NOMO-1 (cell line): ENCODE results near the gene PMVK.
"Not testable (repeated sequence)": the region's sequence is repeated elsewhere in the genome, so short reads cannot be mapped to it uniquely, and the experiment has no call there.

Experiments used
- DNase-seq, 2 experiments: peaks; one replicate each; lab custom pipeline; 2025; ENCODE audit not compliant: unreplicated experiment in 2 of 2; lab: John Stamatoyannopoulos, UW

PMVK gene

DNA sequence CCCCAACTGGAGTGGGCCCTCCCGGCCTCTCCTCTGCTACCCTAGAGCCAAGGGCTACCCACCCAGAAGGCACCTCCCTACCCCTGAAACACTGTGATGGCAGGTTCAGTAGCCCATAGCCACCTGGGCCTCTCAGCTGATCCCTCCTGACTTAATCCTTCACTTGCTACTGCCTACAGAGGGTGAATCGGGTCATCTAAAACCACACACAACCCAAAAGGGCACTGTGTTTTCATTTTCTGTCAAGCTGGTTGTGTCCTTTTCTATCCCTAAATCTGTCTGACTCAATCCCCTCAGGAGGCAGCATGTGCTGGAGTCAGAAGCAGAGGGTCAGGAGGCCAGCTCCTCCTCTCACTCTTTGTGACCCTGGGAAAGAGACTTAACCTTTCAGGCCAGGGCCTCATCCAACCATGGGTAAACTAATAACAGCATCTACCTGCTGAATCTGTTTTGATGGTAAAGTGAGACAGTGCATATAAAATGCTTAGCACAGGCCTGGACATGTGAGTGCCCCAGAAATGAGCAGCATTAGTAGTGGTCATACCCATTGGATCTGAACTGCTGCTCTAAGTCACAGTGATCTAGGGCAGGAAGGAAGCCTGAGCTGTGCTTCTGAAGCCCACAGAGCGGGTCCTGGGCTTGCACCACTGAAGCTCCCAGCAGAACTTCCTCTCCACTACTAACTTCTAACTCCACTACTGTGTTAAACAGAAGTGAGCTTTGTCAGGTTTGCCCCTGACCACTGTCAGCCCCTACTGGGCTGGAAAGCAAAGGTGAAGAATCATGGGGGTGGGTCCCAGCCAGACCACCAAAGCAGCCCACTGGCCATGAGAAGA is 11.0 kb downstream of the PMVK start:
- DNase-seq = no peak

DNA sequence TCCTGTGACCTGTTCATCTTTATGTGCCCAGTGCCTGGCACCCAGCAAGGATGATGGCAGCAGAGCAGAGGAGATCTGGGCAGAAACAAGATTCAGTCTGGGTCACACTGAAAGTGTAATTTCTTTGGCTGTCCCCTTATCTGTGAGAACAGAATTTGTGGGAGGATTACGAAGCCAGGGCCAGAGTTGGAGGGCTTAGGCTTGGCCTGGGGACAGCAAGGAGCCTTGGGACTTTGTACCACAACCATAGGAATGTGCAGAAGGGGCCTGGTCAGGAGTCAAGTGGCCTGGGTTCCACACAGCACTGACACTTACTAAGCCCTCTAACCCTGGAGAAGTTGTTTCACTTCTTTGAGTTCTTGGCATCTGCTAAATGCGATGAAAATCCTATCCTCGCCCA is 12.8 kb downstream of the PMVK start:
- DNase-seq = no peak

DNA sequence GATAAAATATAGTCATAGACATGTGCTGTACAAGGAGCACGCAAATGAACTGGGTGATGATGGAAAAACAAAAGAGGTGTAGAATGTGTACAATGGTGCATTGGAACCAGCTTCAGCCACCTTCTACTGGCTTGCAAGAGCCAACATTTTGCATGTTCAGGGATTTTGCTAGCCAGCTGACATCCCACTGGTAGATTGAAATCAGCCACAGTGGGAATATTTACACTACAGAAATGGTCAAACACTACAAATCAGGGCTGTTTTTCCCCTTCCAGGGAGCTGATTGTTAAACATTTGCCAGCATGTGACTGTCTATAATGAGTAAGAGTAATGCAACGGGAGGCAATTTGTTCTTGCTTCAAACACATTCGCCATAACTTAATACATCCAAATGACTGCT is 23.2 kb downstream of the PMVK start:
- no peak for DNase-seq

DNA sequence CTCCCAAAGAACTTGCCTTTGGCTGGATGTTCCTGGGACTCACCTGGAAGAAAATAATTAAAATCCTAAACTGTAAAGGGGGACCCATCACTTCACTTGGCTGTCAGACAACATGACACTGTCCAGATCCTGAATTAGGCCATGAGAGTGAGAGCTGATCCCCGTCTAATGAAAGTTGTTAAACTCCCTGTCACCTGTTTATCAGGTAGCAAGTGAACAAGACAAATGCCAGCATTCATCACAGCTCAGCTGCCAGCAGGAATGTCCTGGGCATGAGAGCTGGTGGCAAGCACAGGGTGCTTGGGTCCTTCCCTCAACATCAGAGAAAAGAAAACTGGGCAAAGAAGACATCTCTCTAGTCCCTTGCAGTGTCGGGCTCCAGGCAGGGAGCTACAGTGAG is 23.8 kb downstream of the PMVK start:
- no peak for DNase-seq

DNA sequence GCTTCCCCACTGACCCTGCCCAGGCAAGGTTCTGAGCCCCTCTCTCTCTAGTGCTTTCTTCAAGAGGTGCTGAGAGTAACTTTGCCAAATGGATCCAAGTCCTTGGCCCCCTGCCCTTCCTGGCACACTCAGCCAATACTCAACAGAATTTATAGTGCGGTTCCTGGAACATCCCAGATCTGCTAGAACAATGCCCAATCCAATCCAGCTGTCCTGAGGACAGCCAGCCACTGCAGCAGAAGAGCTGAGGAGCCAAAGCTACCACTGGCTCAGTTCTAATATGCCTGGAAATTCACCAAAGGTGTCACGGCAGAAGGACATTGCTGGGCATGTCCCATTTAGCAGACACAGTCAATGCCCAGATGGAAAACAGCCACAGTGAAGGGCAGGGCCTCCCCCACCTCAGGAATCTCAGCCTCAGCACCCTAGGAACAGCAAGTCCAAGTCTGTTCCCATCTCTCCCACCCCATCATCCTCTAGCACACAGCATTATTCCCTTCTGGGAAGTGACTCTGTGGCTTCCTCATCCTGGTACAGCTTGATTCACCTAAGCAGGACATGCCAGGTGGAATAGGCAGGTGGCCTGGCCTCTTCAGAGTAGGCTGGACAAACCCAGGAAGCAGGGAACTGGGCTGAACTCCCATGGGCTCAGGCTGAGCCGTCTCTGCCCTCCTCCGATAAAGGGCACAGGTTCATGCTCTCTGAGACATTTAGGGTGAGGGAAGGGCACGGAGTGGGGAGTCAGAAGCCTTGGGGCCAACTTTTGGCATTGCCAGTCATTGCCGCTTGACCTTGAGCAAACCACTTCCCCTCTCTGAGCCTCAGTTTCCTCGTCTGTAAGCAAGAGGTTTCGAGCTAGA is 24.6 kb downstream of the PMVK start:
- DNase-seq = no peak

DNA sequence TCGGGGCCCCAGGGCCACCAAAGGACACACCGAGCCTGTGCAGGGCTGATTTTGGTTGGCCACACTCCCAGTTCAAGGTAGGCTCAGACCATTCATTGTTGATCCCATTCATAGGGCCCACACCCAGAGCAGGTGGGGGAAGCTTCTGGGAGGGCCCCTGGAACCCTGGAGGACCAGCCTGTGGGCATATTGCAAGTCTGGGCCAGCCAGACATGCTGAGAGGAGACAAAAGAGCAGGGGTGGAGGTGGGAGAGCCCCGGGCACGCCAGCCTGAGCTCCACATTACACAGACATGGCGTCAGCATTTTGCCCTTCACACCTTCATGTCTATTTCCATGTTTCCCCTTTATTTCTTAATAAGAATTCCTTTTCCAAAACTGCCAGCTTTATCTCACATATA is 25.7 kb downstream of the PMVK start:
- no peak for DNase-seq

DNA sequence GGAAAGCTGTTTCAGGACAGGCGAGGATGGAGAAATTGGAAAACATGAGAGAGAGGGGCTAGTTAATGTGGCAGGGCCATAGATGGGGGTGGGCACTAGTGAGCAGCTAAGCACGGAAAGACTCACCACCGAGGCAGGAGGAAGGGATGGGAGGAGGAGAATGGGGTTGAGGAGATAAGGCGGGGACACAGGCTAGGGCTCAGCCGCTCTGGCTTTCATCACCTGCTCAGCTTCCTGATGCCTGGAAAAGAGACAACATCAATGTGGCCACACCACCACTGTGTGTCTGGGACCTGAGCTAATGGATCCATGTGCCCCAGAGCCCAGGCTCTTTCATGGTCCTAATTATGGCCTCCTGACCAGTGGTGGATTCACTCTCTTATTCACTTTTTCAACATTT is 27.6 kb downstream of the PMVK start:
- no peak for DNase-seq

DNA sequence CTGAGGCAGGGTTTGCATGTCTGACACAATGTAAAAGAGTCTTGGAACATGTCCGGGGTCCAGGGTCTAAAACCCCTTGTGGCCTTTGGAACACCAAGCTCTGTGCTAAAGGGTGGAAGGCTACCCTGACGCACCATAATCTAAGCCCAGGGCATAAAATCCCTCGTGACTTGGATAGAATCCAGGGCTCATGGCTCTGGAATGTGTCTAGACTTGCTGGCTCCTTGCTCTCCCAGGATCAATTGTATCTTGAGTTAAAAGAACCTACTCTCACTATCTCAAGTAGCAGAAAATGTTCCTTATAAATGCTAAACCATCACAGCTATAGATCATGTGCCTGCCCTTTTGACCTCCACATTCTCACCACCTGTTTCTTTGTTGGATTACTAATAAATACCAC is 28.4 kb downstream of the PMVK start:
- DNase-seq = not testable (repeated sequence)

DNA sequence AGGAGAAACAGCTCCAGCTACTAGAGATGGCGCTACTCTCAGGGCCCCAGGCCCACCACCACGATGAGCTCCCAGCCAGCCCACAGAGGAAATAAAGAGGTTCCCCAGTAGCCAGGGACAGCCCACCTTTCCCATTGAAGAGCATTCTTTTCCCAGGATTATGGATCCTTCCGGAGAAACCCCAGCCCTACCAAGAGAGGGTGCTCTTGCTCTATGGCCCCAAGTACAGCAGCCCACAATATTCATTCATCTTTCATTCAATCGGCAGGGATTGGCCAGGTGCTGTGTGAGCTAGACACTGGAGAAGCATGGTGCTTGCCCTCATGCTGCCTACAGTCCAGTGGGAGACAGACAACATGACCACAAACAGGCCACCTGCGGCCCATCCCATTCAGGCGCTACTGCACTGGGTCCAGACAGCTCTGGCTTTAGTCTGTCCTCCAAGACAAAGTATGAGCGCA is 29.9 kb downstream of the PMVK start:
- no peak for DNase-seq

DNA sequence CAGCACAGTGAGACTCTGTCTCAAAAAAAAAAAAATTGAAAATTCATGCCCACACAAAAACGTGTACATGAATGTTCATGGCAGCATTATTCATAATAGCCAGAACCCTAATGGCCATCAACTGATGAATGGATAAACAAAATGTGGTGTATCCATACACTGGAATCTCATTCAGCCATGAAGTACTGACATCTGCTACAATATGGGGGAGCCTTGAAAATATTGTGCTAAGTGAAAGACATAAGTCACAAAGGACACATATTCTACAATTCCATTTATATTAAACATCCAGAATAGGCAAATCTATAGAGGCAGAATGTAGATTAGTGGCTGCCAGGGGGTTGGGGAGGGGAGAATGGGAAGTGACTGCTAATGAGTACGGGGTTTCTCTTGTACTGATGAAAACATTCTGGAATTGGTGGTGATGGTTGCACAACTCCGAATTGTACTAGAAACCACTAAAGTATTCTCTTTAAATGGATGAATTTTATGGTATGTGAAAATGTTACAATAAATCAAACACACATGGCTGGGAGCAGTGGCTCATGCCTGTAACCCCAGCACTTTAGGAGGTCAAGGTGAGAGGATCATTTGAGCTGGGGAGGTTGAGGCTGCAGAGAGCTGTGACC is 33.5 kb downstream of the PMVK start:
- no peak for DNase-seq

DNA sequence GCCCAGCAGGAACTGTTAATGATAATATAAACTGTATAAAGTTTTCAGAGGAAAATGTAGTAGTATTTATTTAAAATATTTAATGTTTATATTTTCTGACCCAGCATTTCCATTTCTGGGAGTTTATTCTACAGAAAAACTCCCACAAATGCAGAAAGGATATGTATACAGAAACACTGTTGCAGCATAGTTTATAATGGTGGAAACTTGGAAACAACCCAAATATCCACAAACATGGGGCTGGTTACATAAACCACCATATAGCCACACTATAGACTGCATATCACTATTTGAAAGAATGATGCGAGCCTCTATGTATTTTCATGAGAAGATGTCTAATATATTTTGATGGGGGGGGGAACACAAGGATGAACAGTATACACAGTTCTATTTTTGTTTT is 34.9 kb downstream of the PMVK start:
- no peak for DNase-seq

DNA sequence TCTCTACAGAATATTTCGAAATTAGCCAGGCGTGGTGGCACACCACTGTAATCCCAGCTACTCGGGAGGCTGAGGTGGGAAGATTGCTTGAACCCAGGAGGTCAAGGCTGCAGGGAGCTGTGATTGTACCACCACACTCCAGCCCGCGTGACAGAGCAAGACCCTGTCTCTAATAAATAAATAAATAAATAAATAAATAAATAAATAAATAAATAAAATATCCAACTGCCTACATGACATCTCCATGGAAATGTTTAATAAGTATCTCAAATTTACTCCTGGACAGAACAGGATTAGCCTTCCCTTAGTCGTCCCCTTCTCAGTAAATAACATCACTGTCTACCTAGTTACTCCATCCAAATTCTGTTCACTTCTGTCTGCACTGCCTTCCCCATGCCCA is 37.5 kb downstream of the PMVK start:
- no peak for DNase-seq

DNA sequence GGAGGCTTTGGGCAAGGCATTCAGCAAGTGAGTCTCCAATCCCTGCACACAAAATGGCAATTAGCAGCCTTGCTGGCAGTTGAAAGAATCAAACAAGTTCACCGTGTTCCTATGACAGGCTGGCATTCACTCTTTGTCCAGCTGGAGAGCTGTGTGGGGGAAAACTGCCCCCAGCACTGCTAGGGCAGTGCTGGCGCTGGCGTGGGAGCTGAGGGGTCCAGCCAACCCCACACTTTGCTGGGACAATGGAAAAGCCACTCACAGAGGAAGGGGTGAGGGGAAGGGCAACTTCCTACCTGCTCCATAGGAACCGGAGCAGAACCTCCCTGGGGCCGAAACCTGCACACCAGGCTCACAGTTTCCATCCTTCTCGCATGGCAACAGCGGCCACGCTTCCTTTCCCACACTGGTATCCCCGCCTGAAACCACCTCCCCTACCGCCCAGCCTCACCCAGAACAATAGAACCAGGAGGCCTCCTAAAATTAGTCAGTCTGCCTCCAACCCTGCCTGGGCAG is 39.7 kb downstream of the PMVK start:
- no peak for DNase-seq

DNA sequence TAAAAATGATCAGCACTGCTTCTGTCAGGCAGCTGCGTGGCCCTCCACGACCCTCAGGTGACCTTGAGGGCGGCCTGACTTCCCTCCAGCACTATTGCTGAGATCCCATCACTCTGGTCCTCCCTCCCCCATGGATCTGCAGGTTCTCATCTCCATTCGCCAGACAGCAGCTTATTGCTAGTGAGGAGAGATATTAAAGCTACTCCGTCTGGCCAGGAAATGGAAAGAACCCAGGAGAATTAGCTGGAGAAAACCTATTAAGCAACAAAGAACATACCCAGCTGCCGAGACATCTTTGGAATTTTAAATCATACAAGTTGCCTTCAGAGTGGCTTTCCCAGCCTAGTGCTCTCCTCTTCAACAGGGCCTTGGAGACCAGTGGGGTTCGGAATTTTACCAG is 40.7 kb downstream of the PMVK start:
- DNase-seq = no peak

DNA sequence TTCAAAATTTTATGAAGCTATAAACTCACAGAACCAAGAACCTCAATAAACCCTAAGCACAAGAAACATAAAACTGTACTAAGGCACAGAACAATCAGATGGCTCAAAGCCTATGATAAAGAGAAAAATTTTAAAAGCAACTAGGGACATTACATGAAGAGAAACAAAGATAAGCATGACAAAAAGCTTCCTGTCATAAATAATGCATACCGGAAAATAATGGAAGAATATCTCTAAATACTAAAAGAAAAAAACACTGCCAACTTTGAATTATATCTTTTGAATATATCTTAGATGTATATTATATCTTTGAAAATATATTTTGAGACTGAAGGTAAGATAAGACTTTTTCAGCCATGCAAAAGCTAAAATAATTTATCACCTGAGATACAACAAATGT is 45.1 kb downstream of the PMVK start:
- DNase-seq = no peak

DNA sequence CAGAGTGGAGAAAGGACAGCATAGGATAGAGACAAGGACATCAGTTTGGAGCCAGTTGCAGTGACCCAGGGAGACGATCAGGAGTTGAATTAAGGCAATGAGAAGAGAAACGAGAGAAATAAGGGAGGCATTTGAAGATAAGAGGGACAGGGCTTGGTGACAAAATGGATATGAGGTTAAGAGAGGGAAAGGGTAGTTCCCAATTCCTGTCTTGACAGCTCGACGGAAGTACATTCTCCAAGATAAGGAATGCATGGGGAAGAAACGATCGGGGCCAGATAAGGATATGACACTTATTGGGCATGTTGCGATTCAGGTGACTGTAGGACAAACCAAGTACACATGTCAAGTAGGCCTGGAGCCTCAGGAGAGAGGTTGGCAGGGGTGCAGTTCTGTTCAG is 47.8 kb downstream of the PMVK start:
- DNase-seq = no peak

DNA sequence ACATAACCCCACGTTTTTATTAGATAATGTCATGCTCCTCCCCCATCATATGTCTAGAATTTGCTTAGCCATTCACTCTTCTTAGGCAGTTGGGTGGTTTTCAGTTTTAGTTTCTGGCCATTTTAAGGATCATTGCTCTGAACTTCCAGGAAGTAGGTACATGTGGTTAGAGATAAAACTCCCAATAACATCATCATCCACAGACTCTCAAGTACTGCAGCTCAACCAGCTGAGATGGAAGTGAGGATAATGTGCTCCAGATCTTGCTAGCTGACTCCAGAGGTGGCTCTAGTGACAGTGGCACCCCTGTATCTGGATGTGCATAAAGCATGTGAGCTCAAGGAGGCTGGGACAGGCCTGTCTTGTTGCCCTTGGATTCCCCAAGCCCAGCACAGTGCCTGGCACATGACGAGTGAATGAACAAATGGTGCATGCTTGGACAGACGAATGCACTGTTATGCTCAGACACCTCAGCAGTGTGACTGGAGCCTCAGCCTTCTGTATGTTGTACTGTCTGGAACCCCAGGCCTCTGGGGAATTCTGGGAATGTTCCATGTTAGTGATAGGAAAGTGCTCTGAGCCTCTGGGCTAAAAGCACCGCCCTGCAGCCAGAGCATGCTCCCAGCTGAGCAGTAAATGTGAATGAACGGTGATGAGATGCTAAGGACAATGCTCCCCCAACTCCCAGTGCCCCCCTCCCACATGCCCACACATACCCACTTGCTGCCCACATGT is 50.1 kb downstream of the PMVK start:
- no peak for DNase-seq

DNA sequence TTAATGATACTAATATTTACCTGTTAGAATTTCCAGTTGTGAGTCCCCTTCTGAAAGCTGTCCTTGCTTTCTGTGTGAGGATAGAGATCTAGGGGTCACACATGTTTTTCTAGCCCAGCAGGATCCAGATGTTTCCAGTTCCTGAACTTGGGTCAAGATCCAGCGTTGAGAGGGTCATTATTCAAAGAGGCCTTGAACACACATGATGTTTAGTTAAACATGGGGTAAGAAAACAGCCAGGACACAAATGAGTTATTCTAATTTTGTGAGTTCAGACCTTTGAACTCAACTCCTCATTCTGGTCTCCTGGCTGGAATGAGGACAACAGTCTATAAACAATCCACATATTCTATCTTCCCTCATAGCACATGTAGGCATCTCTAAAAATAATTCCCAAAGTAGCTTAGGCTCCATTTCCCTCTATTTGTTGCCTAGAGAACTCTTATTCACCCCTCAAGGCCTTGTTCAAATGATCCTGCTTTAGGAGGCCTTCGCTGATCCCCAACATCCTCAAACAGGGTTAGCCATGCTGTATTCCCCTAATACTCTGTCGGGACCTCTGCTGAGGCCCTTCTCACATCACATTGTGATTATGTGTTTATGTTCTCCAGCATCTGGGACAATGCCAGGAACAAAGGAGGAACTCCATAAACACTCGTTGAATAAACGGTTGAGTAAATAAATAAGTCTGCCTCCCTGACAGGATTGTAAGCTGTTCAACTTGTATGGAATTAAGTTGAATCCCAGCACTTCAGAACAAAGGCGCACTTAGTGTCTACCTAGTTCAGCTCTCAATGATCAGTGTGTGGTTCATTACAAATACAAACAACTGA is 51.4 kb downstream of the PMVK start:
- no peak for DNase-seq

DNA sequence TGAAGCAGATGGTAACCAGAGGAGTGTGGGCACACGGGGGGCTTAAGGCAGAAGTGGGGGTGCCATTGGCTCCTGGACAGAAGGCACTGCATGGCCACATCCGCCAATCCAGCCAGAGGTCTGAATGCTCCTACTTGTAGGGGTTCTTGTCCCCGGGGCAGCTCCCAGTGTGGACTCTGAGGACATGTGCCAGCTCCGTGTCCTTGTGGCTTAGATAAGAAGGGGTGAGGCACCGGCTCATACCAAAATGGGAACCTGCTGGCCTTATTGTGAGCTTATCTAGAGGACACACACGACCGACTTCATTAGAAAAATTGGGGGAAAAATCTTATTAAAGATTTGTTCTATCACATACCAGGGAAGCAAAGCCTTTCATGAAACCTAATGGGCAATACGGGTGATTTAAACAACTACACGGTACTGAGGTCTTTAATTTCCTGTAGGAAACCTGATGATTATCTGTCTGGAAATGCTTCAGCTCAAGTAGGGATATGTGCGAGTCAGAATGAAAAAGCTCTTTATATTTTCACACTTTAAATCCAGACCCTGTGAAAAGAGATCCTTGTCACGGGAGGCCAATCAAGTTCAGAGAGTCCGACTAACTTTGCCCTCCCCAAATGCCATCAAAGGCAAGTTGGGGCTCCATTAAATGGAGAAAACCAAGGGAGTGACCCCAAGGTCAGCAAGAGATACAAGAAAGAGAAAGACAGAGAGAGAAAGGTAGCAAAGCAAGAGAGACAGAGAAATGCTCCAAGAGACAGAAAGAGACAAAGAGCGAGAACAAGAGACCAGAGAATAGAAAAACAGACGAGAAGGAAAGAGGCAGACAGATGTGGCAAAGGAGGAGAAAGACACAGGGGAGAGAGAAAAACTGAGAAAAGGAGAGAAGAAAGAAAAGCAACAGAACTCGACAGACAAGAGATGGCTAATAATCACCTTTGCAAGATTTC is 52.3 kb downstream of the PMVK start:
- no peak for DNase-seq
